Prostate gland (tissue), 2 donors: ENCODE results near the gene MMP23B.

Experiments
- POLR2A ChIP-seq: fragments of 450-650 bp; IDR thresholded peaks from one replicate; pipeline ENCODE4 v1.6.1; 2016; ENCODE audit warnings: antibody characterized with exemption, mild to moderate bottlenecking
- TF ChIP-seq, protein P1 (sequence below), 4 experiments: fragments of 200-600 bp in 2 of 4; fragments of 450-650 bp in 2 of 4; sonication (generic) in 2 of 4; IDR thresholded peaks; 1 replicate in 3 of 4; 2 replicates in 1 of 4; pipeline ENCODE4 v1.5.1; 2016 to 2019; ENCODE audit warnings: antibody characterized with exemption in 4 of 4, mild to moderate bottlenecking in 2 of 4, moderate library complexity in 2 of 4

- TF ChIP-seq, protein P1, sequence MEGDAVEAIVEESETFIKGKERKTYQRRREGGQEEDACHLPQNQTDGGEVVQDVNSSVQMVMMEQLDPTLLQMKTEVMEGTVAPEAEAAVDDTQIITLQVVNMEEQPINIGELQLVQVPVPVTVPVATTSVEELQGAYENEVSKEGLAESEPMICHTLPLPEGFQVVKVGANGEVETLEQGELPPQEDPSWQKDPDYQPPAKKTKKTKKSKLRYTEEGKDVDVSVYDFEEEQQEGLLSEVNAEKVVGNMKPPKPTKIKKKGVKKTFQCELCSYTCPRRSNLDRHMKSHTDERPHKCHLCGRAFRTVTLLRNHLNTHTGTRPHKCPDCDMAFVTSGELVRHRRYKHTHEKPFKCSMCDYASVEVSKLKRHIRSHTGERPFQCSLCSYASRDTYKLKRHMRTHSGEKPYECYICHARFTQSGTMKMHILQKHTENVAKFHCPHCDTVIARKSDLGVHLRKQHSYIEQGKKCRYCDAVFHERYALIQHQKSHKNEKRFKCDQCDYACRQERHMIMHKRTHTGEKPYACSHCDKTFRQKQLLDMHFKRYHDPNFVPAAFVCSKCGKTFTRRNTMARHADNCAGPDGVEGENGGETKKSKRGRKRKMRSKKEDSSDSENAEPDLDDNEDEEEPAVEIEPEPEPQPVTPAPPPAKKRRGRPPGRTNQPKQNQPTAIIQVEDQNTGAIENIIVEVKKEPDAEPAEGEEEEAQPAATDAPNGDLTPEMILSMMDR (IDR thresholded peaks at IDR 0.05), result no peak
- no peak for TF ChIP-seq POLR2A
Observed at GRCh38 chr1:1683104-1683905, 51.3 kb downstream of the MMP23B start.
